Ovary (tissue), 3 donors: ENCODE measurements around the gene CRB2.

ENCODE experiments used
- CTCF ChIP-seq, 3 donors: fragments of 450-650 bp in 2 of 3; fragments of 200-600 bp in 1 of 3; IDR thresholded peaks; one replicate each; pipeline versions ENCODE4 v1.5.1 to v1.8.0; 2016 to 2022; ENCODE audit warnings: antibody characterized with exemption in 3 of 3, mild to moderate bottlenecking in 1 of 3
- EP300 ChIP-seq: sonication (generic); formaldehyde crosslinking; IDR thresholded peaks from one replicate; pipeline ENCODE4 v1.6.1; 2017; ENCODE audit warnings: antibody characterized with exemption
- POLR2A ChIP-seq: fragments of 450-650 bp; IDR thresholded peaks from one replicate; pipeline ENCODE4 v1.6.1; 2017; ENCODE audit warnings: antibody characterized with exemption, mild to moderate bottlenecking, moderate library complexity
- donor health status: DM: no; HTN: no; CAD: no.

- no peak for TF ChIP-seq CTCF (IDR thresholded peaks at IDR 0.05)
- TF ChIP-seq POLR2A = no peak
- TF ChIP-seq EP300 = no peak
Measured at GRCh38 chr9:123414936-123415930, 59.2 kb downstream of the CRB2 start.
